DMS53 (cell line): ENCODE results near the gene EPX.

Source experiments
- DNase-seq: peaks from one replicate; lab custom pipeline; 2025; lab: John Stamatoyannopoulos, UW

The EPX gene

GRCh38 chr17:58229384-58229783 is 36.9 kb downstream of the EPX start:
- no peak for DNase-seq

- DNase-seq: no peak
These were observed 37.4 kb downstream of the EPX start for GRCh38 chr17:58229881-58230280.

GRCh38 chr17:58231641-58232040 is 39.1 kb downstream of the EPX start:
- no peak for DNase-seq

- no peak for DNase-seq
These were observed 40.2 kb downstream of the EPX start for GRCh38 chr17:58232707-58233156.

- DNase-seq: no peak
These were observed 41.0 kb downstream of the EPX start for GRCh38 chr17:58233543-58233942.

GRCh38 chr17:58234512-58234911 is 42.0 kb downstream of the EPX start:
- DNase-seq: no peak

- no peak for DNase-seq
These were observed 43.3 kb downstream of the EPX start for GRCh38 chr17:58235821-58236220.

- no peak for DNase-seq
These were observed 43.9 kb downstream of the EPX start for GRCh38 chr17:58236394-58236793.

GRCh38 chr17:58238147-58238634 is 45.7 kb downstream of the EPX start, which contains the start of gene LPO:
Gene LPO, plus strand, starts transcription at chr17:58238584. Its CDS starts 4,396 bp downstream, at chr17:58242980.
- DNase-seq: no peak

GRCh38 chr17:58239987-58240386 is 47.5 kb downstream of the EPX start:
- no peak for DNase-seq

GRCh38 chr17:58242171-58242784 is 49.8 kb downstream of the EPX start:
- DNase-seq: no peak

GRCh38 chr17:58244963-58245362 is 52.4 kb downstream of the EPX start:
- DNase-seq: no peak

GRCh38 chr17:58245428-58246103 is 53.0 kb downstream of the EPX start:
- DNase-seq: no peak

- DNase-seq: no peak
These were observed 53.7 kb downstream of the EPX start for GRCh38 chr17:58246104-58246740.

GRCh38 chr17:58246781-58247180 is 54.3 kb downstream of the EPX start:
- no peak for DNase-seq

- peak; percentile 18 for DNase-seq
These were observed 55.2 kb downstream of the EPX start for GRCh38 chr17:58247511-58248363.

- DNase-seq: no peak
These were observed 56.4 kb downstream of the EPX start for GRCh38 chr17:58248955-58249269.

GRCh38 chr17:58249270-58250133 is 57.0 kb downstream of the EPX start:
- peak; percentile 78 for DNase-seq

GRCh38 chr17:58250344-58251011 is 58.0 kb downstream of the EPX start:
- DNase-seq: no peak

GRCh38 chr17:58252141-58252540 is 59.6 kb downstream of the EPX start:
- no peak for DNase-seq

- no peak for DNase-seq
These were observed 60.6 kb downstream of the EPX start for GRCh38 chr17:58253082-58253481.
